Epidermal melanocyte (primary cell): ENCODE measurements around the gene FCHSD2.
"Not testable (repeated sequence)": the region's sequence is repeated elsewhere in the genome, so short reads cannot be mapped to it uniquely, and the experiment has no call there.

ENCODE experiments used
- DNase-seq: peaks from one replicate; pipeline ENCODE4 v3.0.0; 2011; ENCODE audit warnings: low spot score; ENCODE audit not compliant: insufficient read length

FCHSD2 gene

GRCh38 chr11:72842653-72843330 is 299.3 kb downstream of the FCHSD2 start:
- DNase-seq = no peak

GRCh38 chr11:72842126-72842525 is 300.0 kb downstream of the FCHSD2 start:
- no peak for DNase-seq

GRCh38 chr11:72841397-72841796 is 300.7 kb downstream of the FCHSD2 start:
- no peak for DNase-seq

GRCh38 chr11:72840780-72841179 is 301.3 kb downstream of the FCHSD2 start:
- no peak for DNase-seq

GRCh38 chr11:72838691-72839305 is 303.3 kb downstream of the FCHSD2 start:
- DNase-seq = no peak

GRCh38 chr11:72836111-72836510 is 306.0 kb downstream of the FCHSD2 start:
- no peak for DNase-seq

GRCh38 chr11:72834905-72835304 is 307.2 kb downstream of the FCHSD2 start:
- DNase-seq = no peak

GRCh38 chr11:72833811-72834493 is 308.2 kb downstream of the FCHSD2 start:
- no peak for DNase-seq

GRCh38 chr11:72833083-72833733 is 308.9 kb downstream of the FCHSD2 start:
- DNase-seq = no peak

- no peak for DNase-seq
Measured at GRCh38 chr11:72832301-72833082, 309.6 kb downstream of the FCHSD2 start.

- peak; percentile 62 for DNase-seq
Measured at GRCh38 chr11:72831521-72832300, 310.4 kb downstream of the FCHSD2 start.

GRCh38 chr11:72829884-72830533 is 312.1 kb downstream of the FCHSD2 start:
- DNase-seq = no peak

GRCh38 chr11:72829178-72829577 is 312.9 kb downstream of the FCHSD2 start:
- DNase-seq = no peak

GRCh38 chr11:72828692-72829101 is 313.4 kb downstream of the FCHSD2 start:
- DNase-seq = no peak

GRCh38 chr11:72828081-72828567 is 314.0 kb downstream of the FCHSD2 start:
- no peak for DNase-seq

GRCh38 chr11:72827656-72828055 is 314.5 kb downstream of the FCHSD2 start:
- DNase-seq = not testable (repeated sequence)

GRCh38 chr11:72826942-72827480 is 315.1 kb downstream of the FCHSD2 start:
- DNase-seq = no peak

GRCh38 chr11:72826191-72826941 is 315.8 kb downstream of the FCHSD2 start:
- no peak for DNase-seq

GRCh38 chr11:72825661-72826060 is 316.5 kb downstream of the FCHSD2 start:
- no peak for DNase-seq
